GM19023 (cell line): ENCODE results near the gene PPP1R1A.

Experiments
- ATAC-seq: cut with Tn5 transposase; IDR thresholded peaks from one replicate; pipeline ENCODE4 v1.9.1; 2021; ENCODE audit warnings: mild to moderate bottlenecking, moderate library complexity; ENCODE audit not compliant: unreplicated experiment

The PPP1R1A gene

DNA sequence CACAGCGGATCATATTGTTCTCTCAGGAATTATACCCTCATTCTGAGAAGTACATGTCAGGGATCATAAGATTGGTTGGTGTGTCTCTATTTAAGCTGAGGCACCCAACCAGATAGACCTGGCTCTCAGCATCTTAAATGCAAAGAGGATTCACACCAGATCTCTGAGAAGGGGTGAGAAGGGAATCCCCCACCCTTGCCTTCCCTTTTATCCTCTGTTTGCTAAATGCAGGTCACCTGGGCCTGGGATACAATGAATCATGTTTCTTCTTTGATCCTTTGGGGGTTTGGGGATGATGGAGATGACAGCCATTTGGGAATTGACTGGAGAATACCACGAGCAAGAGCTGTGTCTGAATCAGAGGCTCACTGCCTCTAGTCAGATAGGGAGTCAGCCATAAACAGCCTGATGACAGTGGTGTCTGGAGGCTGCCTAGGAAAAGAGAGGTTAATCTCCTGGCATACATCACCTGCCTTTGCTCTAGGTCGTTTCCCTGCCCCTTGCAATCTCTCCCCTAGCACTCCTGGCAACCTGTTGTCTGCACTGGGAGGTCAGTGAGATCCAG is 50.2 kb downstream of the PPP1R1A start:
- no peak for ATAC-seq

GRCh38 chr12:54535474-54535873 is 53.0 kb downstream of the PPP1R1A start:
- ATAC-seq = no peak

DNA sequence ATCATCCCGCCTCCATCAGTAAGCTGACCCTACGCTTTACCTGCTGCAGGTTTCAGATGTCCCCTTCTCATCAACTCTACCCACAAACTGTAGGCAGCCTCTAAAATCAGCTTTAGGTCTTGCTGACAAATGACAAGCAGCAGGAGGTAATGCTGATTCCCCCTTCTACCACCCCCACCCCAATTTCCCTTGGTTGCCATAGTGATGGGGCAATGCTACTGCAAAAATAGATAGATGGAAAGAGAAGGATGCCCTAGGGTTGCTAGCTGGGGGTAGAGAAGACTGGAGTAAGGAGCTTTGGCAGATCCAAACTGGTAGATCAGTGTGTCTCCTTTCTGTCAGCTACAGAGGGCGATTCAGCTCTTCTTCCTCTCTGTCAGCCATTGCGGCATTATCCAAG is 58.9 kb downstream of the PPP1R1A start:
- ATAC-seq = no peak
